GM12878 (cell line): ENCODE results near the gene NUTM2F. TPM values are rescaled to one million over a fixed set of nuclear protein-coding genes. Genes with fewer than 3 reads are reported as not detected.
A peak's percentile ranks its signal among the peaks of the same experiment; 100 is the strongest.
"Not testable (repeated sequence)": the region's sequence is repeated elsewhere in the genome, so short reads cannot be mapped to it uniquely, and the experiment has no call there.

Experiments
- ATAC-seq: fragments of 200-7000 bp; cut with Tn5 transposase; 3 replicates; pipeline ENCODE4 v1.9.1; 2020; ENCODE audit warnings: mild to moderate bottlenecking, moderate library complexity
- BruUV-seq: library from RNA; stranded (reverse); fragments of 400-500 nt; replicated peaks from 2 replicates; lab custom pipeline; 2021; lab: Mats Ljungman, UMichigan
- CTCF ChIA-PET: fragments of 300-600 bp; sonication (Branson Sonifier 250); formaldehyde crosslinking; extraction: SDS; loops from one replicate; lab custom pipeline; 2021; ENCODE audit warnings: inconsistent platforms; lab: Yijun Ruan, JAX
- POLR2A ChIA-PET: fragments of 350-600 bp; formaldehyde crosslinking; extraction: SDS; loops from one replicate; lab custom pipeline; 2021; ENCODE audit warnings: inconsistent platforms; lab: Charles Lee
- RAD21 ChIA-PET: fragments of 300-600 bp; sonication (Branson Sonifier 250); formaldehyde crosslinking; loops from one replicate; lab custom pipeline; 2023; ENCODE audit warnings: antibody characterized with exemption; ENCODE audit not compliant: unreplicated experiment; lab: Charles Lee
- SMC1A ChIA-PET: fragments of 300-600 bp; sonication (Branson Sonifier 250); formaldehyde crosslinking; loops from one replicate; lab custom pipeline; 2023; ENCODE audit not compliant: unreplicated experiment, uncharacterized antibody; lab: Charles Lee
- DNase-seq: peaks from one replicate; pipeline ENCODE4 v3.0.0-alpha.2; 2011; ENCODE audit warnings: low read depth, low spot score
- FAIRE-seq: peaks from 3 replicates; lab custom pipeline; 2011; peaks lifted over from hg19 to GRCh38; lab: Jason Lieb, UNC
- H2AFZ ChIP-seq: 2 replicates; pipeline ENCODE4 v1.6.0; 2011; ENCODE audit warnings: low read depth, low read length, control low read depth; ENCODE audit not compliant: control insufficient read depth
- H3K27ac ChIP-seq: 2 replicates; pipeline ENCODE4 v1.5.1; 2011; ENCODE audit warnings: control low read depth; ENCODE audit not compliant: control insufficient read depth, insufficient read depth
- H3K27me3 ChIP-seq, 2 experiments: replicated peaks in 1 of 2; 2 replicates each; pipeline versions ENCODE4 v1.6.0 to v1.6.1; 2011; ENCODE audit warnings: low read length in 1 of 2; ENCODE audit not compliant: control insufficient read depth in 2 of 2, insufficient read depth in 2 of 2
- H3K36me3 ChIP-seq, 2 experiments: 2 replicates each; pipeline ENCODE4 v1.5.1; 2011; ENCODE audit warnings: low read length in 1 of 2; ENCODE audit not compliant: control insufficient read depth in 2 of 2, insufficient read depth in 2 of 2
- H3K4me1 ChIP-seq: 2 replicates; pipeline ENCODE4 v1.6.1; 2011; ENCODE audit warnings: mild to moderate bottlenecking, low read length, moderate library complexity, mixed read lengths; ENCODE audit not compliant: control insufficient read depth, insufficient read depth
- H3K4me2 ChIP-seq: 2 replicates; pipeline ENCODE4 v1.6.0; 2011; ENCODE audit warnings: control low read depth; ENCODE audit not compliant: control insufficient read depth, insufficient read depth
- H3K4me3 ChIP-seq: fragments of 200-600 bp; sonication (generic); 2 replicates; pipeline ENCODE4 v1.5.1; 2016
- H3K79me2 ChIP-seq: 2 replicates; pipeline ENCODE4 v1.6.0; 2011; ENCODE audit warnings: low read length; ENCODE audit not compliant: control insufficient read depth, insufficient read depth
- H3K9ac ChIP-seq: 2 replicates; pipeline ENCODE4 v1.8.0; 2011; ENCODE audit warnings: low read length, control low read depth, mixed read lengths; ENCODE audit not compliant: control insufficient read depth, insufficient read depth
- H3K9me3 ChIP-seq: replicated peaks from 3 replicates; pipeline ENCODE4 v1.5.1; 2011; ENCODE audit warnings: mild to moderate bottlenecking, low read length; ENCODE audit not compliant: control insufficient read depth, insufficient read depth
- H4K20me1 ChIP-seq: 2 replicates; pipeline ENCODE4 v1.6.0; 2011; ENCODE audit not compliant: control insufficient read depth, insufficient read depth
- CHD2 ChIP-seq: IDR thresholded peaks from 2 replicates; pipeline ENCODE4 v1.6.1; 2011; ENCODE audit warnings: low read depth, low read length, improper control_type of control experiment, borderline replicate concordance
- CREB1 ChIP-seq: IDR thresholded peaks from 2 replicates; pipeline ENCODE4 v1.6.1; 2012; ENCODE audit warnings: low read depth, mild to moderate bottlenecking, inconsistent platforms
- GABPA ChIP-seq: IDR thresholded peaks from 2 replicates; pipeline ENCODE4 v1.6.1; 2014; ENCODE audit warnings: antibody characterized with exemption, low read depth, mild to moderate bottlenecking, inconsistent platforms
- GATAD2B ChIP-seq: fragments of 450-650 bp; conservative IDR thresholded peaks from 2 replicates; pipeline ENCODE4 v1.6.1; 2017; ENCODE audit warnings: low read depth, mild to moderate bottlenecking, moderate library complexity
- MXI1 ChIP-seq: fragments of 150-350 bp; IDR thresholded peaks from 2 replicates; pipeline ENCODE4 v1.6.1; 2011; ENCODE audit warnings: low read depth, mild to moderate bottlenecking, inconsistent platforms, low read length, improper control_type of control experiment
- NBN ChIP-seq: fragments of 450-650 bp; IDR thresholded peaks from 2 replicates; pipeline ENCODE4 v1.6.1; 2016
- RUNX3 ChIP-seq: IDR thresholded peaks from 2 replicates; pipeline ENCODE4 v1.6.1; 2012; ENCODE audit warnings: low read length, inconsistent platforms
- TAF1 ChIP-seq: IDR thresholded peaks from 2 replicates; pipeline ENCODE4 v1.6.1; 2011; ENCODE audit warnings: mild to moderate bottlenecking, low read depth, low read length, borderline replicate concordance
- TCF3 ChIP-seq: IDR thresholded peaks from 2 replicates; pipeline ENCODE4 v1.6.1; 2012; ENCODE audit warnings: low read depth, mild to moderate bottlenecking, low read length, borderline replicate concordance; ENCODE audit not compliant: insufficient read depth
- ZNF24 ChIP-seq: fragments of 450-650 bp; IDR thresholded peaks from 2 replicates; pipeline ENCODE4 v1.6.1; 2017; ENCODE audit warnings: antibody characterized with exemption, mild to moderate bottlenecking
- WGBS: methylation state at CpG from one replicate; pipeline ENCODE4 v1.1.6; 2016; ENCODE audit warnings: low lambda C conversion rate; ENCODE audit not compliant: insufficient replicate concordance, insufficient coverage; ENCODE audit errors: missing lambda C conversion rate; 5-methylcytosine and 5-hydroxymethylcytosine counted together
- in situ Hi-C: fragments of 300-500 bp; cut with MboI; formaldehyde crosslinking; loops from 9 replicates; pipeline ENCODE4 v1.14.3; 2018; ENCODE audit warnings: mixed read lengths
- intact Hi-C: fragments of 100-400 bp; cut with micrococcal nuclease; formaldehyde crosslinking; loops from one replicate; pipeline ENCODE4 v1.14.2; 2022; ENCODE audit not compliant: unreplicated experiment
- polyA plus RNA-seq, 11 experiments: library from polyadenylated mRNA; depleted of rRNA in 4 of 11; unstranded in 6 of 11; stranded (reverse) in 5 of 11; fragments of >200 nt; fragmentation: Nextera tagmentation in 4 of 11; fragmentation: Illumina TruSeq in 1 of 11; extraction: Ambion mirVana in 4 of 11; extraction: Trizol in 1 of 11; gene quantifications; 1 replicate in 1 of 11; 2 replicates in 10 of 11; pipeline versions ENCODE4 v1.2.1 to v1.2.3, GENCODE V29; 2011 to 2016; ENCODE audit warnings: inconsistent platforms in 2 of 11, missing spikeins in 2 of 11, low read depth in 1 of 11
- total RNA-seq, 4 experiments: library from RNA; depleted of rRNA in 3 of 4; stranded (reverse); fragments of >200 nt in 3 of 4; fragmentation: Illumina TruSeq in 1 of 4; extraction: Trizol in 1 of 4; gene quantifications; 2 replicates each; pipeline versions ENCODE4 v1.2.1 to v1.2.3, GENCODE V29; 2013 to 2021

NUTM2F gene
- total and polyA plus RNA-seq, 10 of the 15 experiments (the other 5 are each of a cell fraction or from before 2014, with no cell fraction given), result not detected

- TF ChIP-seq TCF3 (0 out of 2 replicates have a peak, but pooled peaks have one; percentile 4), TAF1 (peak; percentile 41; the same call in 1 of the 2 replicates), RUNX3 (peak; percentile 21; the same call in 1 of the 2 replicates), GATAD2B (0 out of 2 replicates have a peak, but pooled peaks have one; percentile 52), MXI1 (peak; percentile 42; the same call in 1 of the 2 replicates), CHD2 (0 out of 2 replicates have a peak, but pooled peaks have one; percentile 16), CREB1 (peak; percentile 92), NBN (0 out of 2 replicates have a peak, but pooled peaks have one; percentile 39), ZNF24 (peak; percentile 20; the same call in 1 of the 2 replicates), GABPA (peak; percentile 84)
These were observed 46.0 kb upstream of the NUTM2F start (continued) for GRCh38 chr9:94374176-94375056.

GRCh38 chr9:94373779-94374175, 45.3 kb upstream of the NUTM2F start:
- peak overlapping the region; percentile 57; the same call in 1 of the 2 replicates for H3K4me3 ChIP-seq
- H3K9me3 ChIP-seq, CTCF ChIA-PET, SMC1A ChIA-PET, H3K79me2 ChIP-seq, in situ Hi-C loops, intact Hi-C loops, FAIRE-seq, H3K4me1 ChIP-seq, ATAC-seq, RAD21 ChIA-PET, DNase-seq, H3K27me3 ChIP-seq, H4K20me1 ChIP-seq, H3K36me3 ChIP-seq: not testable (repeated sequence)
- TSS peak; percentile 88 for BruUV-seq
- 12% methylated on average over 5 of the region's 11 CpGs for WGBS
- H3K9ac ChIP-seq, result peak overlapping the region; percentile 64
- peak overlapping the region; percentile 48; the same call in 1 of the 2 replicates for H3K4me2 ChIP-seq
- H3K27ac ChIP-seq, result peak overlapping the region; percentile 44; the same call in 1 of the 2 replicates
- peak overlapping the region; percentile 72 for H2AFZ ChIP-seq
- POLR2A ChIA-PET, result interaction anchor here (0.5 kb wide), 1 partner anchor 189 kb away, joined by 7 read pairs; no protein-coding TSS in a partner anchor

GRCh38 chr9:94370266-94370665, 41.8 kb upstream of the NUTM2F start:
- H2AFZ ChIP-seq, H3K4me2 ChIP-seq, H3K9ac ChIP-seq, H4K20me1 ChIP-seq, H3K9me3 ChIP-seq, BruUV-seq, POLR2A ChIA-PET, H3K79me2 ChIP-seq, SMC1A ChIA-PET, ATAC-seq, H3K36me3 ChIP-seq, H3K4me3 ChIP-seq, H3K4me1 ChIP-seq, in situ Hi-C loops, RAD21 ChIA-PET, H3K27ac ChIP-seq, CTCF ChIA-PET, DNase-seq, H3K27me3 ChIP-seq, intact Hi-C loops, FAIRE-seq: not testable (repeated sequence)
- 75% methylated on average over 3 of the region's 3 CpGs for WGBS
